ENCODE data around the gene TMC1.

Gene TMC1

DNA sequence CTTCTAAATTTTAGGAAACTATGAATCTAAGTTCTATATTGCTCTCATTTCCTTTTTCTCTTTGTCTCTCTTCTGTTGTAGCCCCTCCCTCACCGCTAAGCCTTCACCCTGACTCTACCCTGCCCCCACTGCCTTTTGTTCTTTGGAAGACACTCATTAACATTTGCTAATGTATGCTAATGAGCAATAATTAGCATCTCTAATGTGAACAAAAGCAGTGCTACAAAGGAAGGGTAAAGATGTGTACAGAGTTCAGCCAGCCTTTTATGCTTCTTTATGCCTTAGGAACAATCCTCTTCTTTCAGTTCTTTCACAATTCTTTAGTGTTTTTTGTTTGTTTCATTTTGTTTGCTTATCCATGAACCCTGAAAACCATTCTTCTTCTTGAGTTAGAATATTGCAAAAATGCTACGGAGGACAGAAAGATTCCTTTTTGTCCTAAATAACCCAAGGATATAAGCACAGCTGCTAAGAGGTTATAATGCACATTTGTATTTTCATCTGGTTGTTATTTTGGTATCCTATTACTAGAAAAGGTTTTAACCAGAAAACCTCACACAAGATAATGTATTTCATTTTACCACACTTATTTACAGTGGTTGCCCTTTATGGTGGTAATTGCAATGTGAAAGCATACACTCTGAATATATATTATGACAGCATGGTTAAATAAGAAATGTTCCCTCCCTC, 159.3 kb downstream of the TMC1 start:
- DNase-seq (ENCODE audit: low read depth in 2 of 2): no peak

DNA sequence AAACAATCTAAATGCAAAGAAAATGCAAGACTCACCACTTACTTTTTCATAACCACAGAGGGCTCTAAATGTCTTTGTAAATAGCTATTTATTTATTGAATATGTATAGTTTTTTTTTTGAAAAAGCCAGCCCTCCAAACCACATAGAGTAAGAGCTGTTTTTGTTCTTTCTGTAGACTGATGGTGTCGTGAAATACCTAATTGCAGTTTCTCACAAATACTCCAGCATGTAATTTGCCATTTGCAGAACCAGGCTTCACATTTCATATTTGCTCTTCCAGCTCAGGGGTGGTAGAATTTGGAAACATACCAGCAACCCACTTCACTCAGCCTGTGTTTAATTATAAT, 159.8 kb downstream of the TMC1 start:
- no peak for DNase-seq (ENCODE audit: low read depth in 2 of 2)

DNA sequence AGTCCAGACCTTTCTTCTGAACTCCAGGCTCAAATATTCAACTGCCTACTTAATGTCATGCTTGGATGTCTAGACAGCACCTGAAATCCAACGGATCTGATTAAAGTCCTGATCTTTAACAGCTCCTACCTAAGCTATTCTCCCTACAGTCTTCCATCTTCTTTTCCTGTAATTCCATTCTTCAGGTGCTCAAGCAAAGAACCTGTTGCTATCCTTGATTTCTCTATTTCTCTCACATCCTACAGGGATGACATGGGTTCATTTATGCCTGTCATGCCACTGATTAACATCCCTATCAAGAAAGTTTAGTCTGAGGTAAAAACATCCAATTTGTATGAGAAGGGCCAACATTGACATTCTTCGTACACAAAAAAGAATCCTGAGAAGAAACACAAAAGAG, 163.2 kb downstream of the TMC1 start:
- DNase-seq (ENCODE audit: low read depth in 2 of 2): no peak

DNA sequence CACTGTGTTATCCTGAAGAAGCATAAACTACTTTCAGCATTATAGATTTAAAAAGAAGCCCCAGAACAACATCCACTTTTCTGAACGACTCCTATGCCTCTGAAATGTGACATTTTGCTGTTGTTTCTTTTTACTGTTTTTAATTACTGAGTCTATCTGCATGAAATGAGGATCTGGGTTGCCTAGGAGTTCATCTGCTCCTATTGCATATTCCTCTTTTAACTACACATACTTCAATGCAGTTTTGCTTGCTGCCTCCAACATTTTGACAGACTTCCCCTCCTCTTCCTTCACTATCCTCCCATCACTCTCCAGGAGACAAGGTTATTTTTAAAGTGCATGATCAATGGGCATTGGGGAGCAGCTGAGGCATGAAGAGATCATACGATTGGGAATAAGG, 164.5 kb downstream of the TMC1 start:
- no peak for DNase-seq (ENCODE audit: low read depth in 2 of 2)

DNA sequence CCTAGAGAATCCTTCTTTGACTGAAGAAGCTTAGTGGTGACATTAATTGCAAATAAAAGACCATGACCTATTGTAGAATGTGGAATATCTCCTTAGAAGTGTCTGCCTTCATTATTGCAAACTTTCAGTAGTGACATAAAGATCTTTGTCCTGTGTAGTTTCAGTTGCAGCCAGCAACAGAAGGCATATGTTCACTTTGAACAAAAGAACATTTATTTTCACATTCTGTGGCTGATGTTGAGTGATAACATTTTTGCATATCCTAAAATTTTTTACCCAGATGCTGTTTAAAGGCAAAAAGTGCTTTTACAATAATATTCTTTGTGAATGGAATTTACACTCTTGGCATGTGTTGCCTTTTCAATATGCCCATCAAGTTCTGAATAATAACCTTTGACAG, 165.9 kb downstream of the TMC1 start:
- no peak for DNase-seq (ENCODE audit: low read depth in 2 of 2)

- no peak for DNase-seq (ENCODE audit: low read depth in 2 of 2)
These were observed 170.3 kb downstream of the TMC1 start for GRCh38 chr9:72691671-72692070.

DNA sequence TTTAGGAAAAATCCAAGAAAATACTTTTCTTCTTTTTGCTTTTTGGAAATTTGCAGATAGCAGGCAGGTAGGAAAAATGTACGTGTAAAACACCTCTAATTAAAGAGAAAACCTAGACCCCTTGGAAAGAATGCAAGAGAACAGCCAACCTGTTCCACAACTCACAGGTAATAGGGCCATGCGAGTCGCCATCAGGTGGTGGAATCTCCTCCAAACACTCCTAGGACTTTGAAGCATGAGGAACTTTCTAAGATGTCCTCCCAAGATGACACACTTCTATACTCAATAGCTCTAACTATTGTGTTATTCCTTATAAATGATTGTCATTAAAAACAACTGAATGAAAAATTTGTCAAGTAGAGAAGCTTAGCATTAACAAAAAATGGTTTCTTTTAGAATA, 174.0 kb downstream of the TMC1 start:
- DNase-seq (ENCODE audit: low read depth in 2 of 2): no peak

DNA sequence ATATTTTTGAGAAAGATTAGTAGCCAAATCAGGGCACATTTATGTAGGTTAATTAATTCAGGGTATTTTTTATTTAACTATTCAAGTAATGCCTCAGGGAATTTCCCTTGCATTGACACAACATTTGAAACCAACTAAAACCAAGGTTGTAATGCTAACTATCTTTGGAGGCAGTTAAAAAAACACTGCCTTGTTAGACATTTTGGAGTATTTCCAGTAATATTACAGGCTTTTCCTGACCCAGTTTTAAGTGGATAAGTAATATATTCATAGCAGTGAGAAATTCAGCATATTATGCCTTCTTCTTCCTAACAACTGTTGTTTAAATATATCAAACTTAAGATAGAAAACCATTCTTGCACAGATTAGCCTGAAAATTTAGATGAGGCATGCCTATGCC, 175.1 kb downstream of the TMC1 start:
- DNase-seq (ENCODE audit: low read depth in 2 of 2): no peak

DNA sequence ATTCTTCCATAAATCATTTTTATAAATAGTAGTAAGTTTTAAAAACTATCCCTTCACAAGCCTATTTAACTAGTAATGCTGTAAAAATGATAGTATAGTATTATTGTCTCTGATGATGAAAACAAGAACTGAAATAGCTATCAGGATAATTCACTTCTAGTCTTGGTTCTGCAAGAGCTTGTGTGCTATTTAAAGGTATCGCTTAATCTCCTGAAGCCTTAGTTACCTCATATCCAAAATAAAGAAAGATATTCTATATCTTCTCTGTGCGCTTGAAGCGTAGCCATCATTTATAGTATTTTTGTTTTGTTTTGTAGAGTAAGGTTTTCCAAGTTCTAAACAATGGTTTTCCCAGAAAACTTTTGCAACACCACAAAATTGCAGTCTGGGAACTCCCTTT, 180.1 kb downstream of the TMC1 start:
- DNase-seq (ENCODE audit: low read depth in 2 of 2): no peak

DNA sequence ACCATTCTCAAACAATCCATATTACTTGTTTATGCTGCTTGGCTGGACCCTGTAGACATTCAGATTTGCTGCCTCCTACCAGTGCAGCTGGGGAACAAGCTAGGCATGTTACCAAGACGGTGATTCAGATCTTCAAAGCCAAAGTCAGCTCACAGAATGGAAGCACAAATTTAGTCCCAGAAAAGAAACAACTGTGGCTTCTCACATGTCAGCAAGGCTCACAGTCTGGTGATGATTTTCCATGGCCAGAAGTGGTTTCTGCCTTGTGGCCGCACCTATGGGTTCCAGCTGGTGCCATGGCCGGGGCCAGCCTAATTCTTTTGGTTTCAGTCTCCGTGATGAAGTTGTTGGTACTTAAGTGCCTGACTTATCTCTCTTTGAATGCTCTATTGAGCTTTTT, 182.2 kb downstream of the TMC1 start:
- DNase-seq (ENCODE audit: low read depth in 2 of 2): no peak

DNA sequence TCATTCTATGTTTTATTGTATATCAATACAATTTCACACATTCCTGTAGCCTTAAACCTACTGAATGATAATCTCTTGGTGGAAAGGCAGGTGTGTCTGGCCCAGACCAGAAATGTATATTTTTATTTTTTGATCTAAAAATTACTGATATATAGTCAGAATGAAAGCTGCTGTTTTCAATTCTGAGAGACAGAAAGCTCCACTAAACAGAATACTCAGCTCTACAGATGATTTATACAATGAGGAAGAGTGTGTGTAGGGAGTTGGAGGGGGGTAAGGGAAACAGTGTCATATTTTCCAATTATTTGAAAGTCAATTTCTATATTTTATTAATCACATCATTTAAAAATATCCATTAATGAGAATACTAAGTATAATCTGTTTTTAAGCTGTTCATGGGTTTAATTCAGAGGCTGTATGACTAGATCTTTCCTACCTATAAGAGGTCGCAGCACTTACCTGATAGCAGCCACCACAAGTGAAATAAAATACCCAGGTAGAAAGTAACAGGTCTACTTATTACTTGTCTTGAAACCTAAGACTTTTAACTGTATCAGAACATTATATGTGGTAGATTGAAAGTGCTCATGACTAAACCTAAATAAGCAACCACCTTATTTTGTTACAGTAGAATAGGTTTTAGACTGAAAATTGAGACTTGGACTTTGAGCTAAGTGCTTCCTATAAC, 183.4 kb downstream of the TMC1 start:
- no peak for DNase-seq (ENCODE audit: low read depth in 2 of 2)

GRCh38 chr9:72718503-72718902, 197.1 kb downstream of the TMC1 start:
- DNase-seq (ENCODE audit: low read depth in 2 of 2): no peak

DNA sequence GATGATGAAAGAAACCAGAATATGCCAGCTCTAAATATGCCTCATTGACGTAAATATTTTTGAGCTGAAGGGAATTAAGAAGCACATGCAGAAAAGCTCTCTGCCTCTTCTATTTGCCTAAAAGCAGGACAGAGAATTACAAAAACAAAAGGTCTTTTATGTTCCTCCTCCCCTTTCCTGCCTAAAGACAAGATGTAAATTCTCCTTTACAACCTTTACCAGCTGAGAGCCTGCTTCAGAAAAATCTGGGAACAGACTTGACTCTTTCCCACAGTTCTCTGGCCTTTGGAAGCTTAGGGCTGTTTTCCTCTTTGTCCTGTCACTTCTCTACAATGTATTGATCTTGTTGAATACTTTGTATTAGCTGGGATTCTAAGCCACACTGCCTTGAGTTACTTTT, 199.7 kb downstream of the TMC1 start:
- no peak for DNase-seq (ENCODE audit: low read depth in 2 of 2)

DNA sequence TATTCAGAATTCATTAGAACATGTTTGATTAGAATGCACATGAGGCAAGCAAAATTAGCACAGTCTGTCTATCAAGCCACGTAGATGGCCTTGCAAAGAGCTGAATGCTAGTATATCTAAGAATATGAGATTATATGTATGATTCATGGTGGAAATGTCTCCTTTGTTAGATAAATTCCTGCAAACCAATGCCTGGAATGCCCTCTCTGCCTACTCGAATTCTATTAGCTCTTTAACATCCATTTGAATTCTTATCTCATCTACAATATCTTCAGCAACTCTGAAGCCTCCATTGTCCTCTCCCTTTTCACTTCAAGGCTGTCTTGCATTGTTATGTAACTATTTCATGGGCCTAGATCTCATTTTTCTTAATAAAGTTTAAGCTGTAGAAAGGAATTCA, 205.5 kb downstream of the TMC1 start:
- DNase-seq (ENCODE audit: low read depth in 2 of 2): no peak

GRCh38 chr9:72728031-72728770, 206.8 kb downstream of the TMC1 start:
- DNase-seq (ENCODE audit: low read depth in 2 of 2): no peak

GRCh38 chr9:72733895-72734294, 212.5 kb downstream of the TMC1 start:
- DNase-seq (ENCODE audit: low read depth in 2 of 2): no peak

- no peak for DNase-seq (ENCODE audit: low read depth in 2 of 2)
These were observed 213.2 kb downstream of the TMC1 start for GRCh38 chr9:72734631-72735030.

GRCh38 chr9:72743836-72744235, 222.4 kb downstream of the TMC1 start:
- DNase-seq (ENCODE audit: low read depth in 2 of 2): no peak

GRCh38 chr9:72749276-72749675, 227.9 kb downstream of the TMC1 start:
- DNase-seq (ENCODE audit: low read depth in 2 of 2): no peak

GRCh38 chr9:72751541-72751940, 230.1 kb downstream of the TMC1 start:
- no peak for DNase-seq (ENCODE audit: low read depth in 2 of 2)

DNA sequence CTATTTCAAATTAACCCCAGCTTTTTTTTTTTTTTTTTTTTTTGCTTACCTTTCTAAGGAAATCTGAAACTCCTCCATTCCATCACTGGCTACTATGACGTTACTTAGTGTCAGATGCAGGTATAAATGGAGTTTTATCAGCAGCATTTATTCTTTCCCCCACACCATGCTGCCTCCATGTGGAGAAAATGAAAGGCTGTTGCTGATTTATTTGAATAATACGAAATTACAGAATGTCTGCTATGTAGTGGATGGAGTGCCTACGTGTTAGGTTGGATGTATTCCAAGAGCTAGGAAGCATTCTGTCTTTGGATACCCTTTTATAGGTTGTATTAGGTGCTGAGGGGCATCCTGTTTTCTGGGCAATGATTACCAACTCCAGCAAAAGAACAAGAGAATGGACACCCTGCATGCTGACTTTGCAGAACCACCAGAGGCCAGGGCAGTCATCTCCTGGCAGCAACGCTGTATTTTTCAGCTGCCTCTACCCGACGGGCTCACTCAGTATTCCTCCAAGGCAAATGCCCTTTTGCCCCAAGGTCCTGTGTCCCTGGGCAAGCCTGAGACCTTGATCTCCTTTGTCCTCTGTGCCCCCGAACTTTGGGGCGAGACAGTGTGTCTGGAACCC, 232.0 kb downstream of the TMC1 start:
- DNase-seq (ENCODE audit: low read depth in 2 of 2): no peak

DNA sequence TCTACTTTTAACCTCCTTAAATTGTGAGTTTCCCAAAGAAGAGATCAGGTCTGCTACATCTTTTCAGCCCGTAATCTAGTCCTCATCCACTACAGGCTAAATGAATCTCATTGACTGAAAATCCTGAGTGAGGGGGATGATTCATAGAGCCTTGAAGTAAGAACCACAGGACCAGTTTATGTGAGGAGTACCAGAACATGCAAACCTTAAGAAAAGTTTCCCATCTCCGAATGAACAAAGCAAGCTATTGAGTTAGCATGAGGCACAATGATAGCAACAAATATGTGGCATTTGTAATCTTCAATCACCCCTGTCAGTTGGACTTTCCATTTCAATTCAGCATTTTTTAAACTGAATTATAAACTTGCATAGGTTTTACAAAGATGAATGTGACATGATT, 234.4 kb downstream of the TMC1 start:
- DNase-seq (ENCODE audit: low read depth in 2 of 2): no peak

GRCh38 chr9:72758944-72759343, 237.5 kb downstream of the TMC1 start:
- DNase-seq (ENCODE audit: low read depth in 2 of 2): no peak

All from fibroblast of skin of left biceps (primary cell).